ENCODE results near the gene FBXO38.

- TF ChIP-seq, protein P1, sequence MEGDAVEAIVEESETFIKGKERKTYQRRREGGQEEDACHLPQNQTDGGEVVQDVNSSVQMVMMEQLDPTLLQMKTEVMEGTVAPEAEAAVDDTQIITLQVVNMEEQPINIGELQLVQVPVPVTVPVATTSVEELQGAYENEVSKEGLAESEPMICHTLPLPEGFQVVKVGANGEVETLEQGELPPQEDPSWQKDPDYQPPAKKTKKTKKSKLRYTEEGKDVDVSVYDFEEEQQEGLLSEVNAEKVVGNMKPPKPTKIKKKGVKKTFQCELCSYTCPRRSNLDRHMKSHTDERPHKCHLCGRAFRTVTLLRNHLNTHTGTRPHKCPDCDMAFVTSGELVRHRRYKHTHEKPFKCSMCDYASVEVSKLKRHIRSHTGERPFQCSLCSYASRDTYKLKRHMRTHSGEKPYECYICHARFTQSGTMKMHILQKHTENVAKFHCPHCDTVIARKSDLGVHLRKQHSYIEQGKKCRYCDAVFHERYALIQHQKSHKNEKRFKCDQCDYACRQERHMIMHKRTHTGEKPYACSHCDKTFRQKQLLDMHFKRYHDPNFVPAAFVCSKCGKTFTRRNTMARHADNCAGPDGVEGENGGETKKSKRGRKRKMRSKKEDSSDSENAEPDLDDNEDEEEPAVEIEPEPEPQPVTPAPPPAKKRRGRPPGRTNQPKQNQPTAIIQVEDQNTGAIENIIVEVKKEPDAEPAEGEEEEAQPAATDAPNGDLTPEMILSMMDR (conservative IDR thresholded peaks at IDR 0.05; ENCODE audit: low read length) = no peak
- no peak for TF ChIP-seq EZH2phosphoT487 (IDR thresholded peaks at IDR 0.05; ENCODE audit: borderline replicate concordance, low read depth, low read length)
Observed at GRCh38 chr5:148382961-148383360, 797 bp upstream of the FBXO38 start.
